H1 (cell line): Measurements from ENCODE around the gene RAPGEF5. TPM values are rescaled to one million over a fixed set of nuclear protein-coding genes. Genes with fewer than 3 reads are reported as not detected.

Source experiments
- CTCF ChIA-PET: fragments of 300-600 bp; sonication (Branson Sonifier 250); formaldehyde crosslinking; loops from one replicate; lab custom pipeline; 2021; ENCODE audit not compliant: partially characterized antibody; lab: Charles Lee
- POLR2A ChIA-PET: fragments of 300-600 bp; sonication (Branson Sonifier 250); formaldehyde crosslinking; loops from one replicate; lab custom pipeline; 2021; ENCODE audit warnings: inconsistent platforms; ENCODE audit not compliant: partially characterized antibody; lab: Charles Lee
- DNase-seq, 2 experiments: peaks; one replicate each; pipeline versions ENCODE4 v3.0.0 to v3.0.0-alpha.2; 2010 to 2022; ENCODE audit warnings: low spot score in 2 of 2, low read depth in 1 of 2, mixed read lengths in 1 of 2
- FAIRE-seq: peaks from 2 replicates; lab custom pipeline; 2011; peaks lifted over from hg19 to GRCh38; lab: Jason Lieb, UNC
- H2AFZ ChIP-seq: 2 replicates; pipeline ENCODE4 v1.8.1; 2012; ENCODE audit warnings: low read length, inconsistent platforms
- H2AK5ac ChIP-seq: 2 replicates; pipeline ENCODE4 v1.6.1; 2013; ENCODE audit warnings: low read depth, low read length
- H2BK120ac ChIP-seq: replicated peaks from 2 replicates; pipeline ENCODE3; 2013; ENCODE audit warnings: low read depth, low read length, inconsistent platforms
- H2BK12ac ChIP-seq: 2 replicates; pipeline ENCODE4 v1.6.1; 2013; ENCODE audit warnings: low read depth, low read length
- H2BK15ac ChIP-seq: 2 replicates; pipeline ENCODE4 v1.6.1; 2013; ENCODE audit warnings: low read length
- H2BK20ac ChIP-seq: 2 replicates; pipeline ENCODE4 v1.6.1; 2013; ENCODE audit warnings: low read length
- H2BK5ac ChIP-seq: 2 replicates; pipeline ENCODE4 v1.6.1; 2013; ENCODE audit warnings: low read depth, low read length
- H3K14ac ChIP-seq: 2 replicates; pipeline ENCODE4 v1.6.1; 2013; ENCODE audit warnings: inconsistent platforms; ENCODE audit not compliant: insufficient read length
- H3K18ac ChIP-seq: 2 replicates; pipeline ENCODE4 v1.6.1; 2013; ENCODE audit warnings: low read length; ENCODE audit errors: extremely low read depth
- H3K23ac ChIP-seq: 2 replicates; pipeline ENCODE4 v1.6.1; 2013; ENCODE audit warnings: inconsistent platforms; ENCODE audit not compliant: insufficient read length
- H3K23me2 ChIP-seq: 2 replicates; pipeline ENCODE4 v1.6.1; 2013; ENCODE audit warnings: low read depth, low read length
- H3K27ac ChIP-seq: 2 replicates; pipeline ENCODE4 v1.6.1; 2011; ENCODE audit warnings: low read depth, low read length, inconsistent platforms
- H3K27me3 ChIP-seq, 4 experiments: replicated peaks in 1 of 4; 1 replicate in 1 of 4; 2 replicates in 3 of 4; pipeline versions ENCODE4 v1.6.1 to v1.8.1; 2011 to 2013; ENCODE audit warnings: low read length in 3 of 4, mild to moderate bottlenecking in 3 of 4, inconsistent platforms in 2 of 4, mixed read lengths in 2 of 4, moderate library complexity in 1 of 4; ENCODE audit not compliant: control insufficient read depth in 3 of 4, insufficient read depth in 3 of 4; ENCODE audit errors: extremely low read depth in 1 of 4
- H3K36me3 ChIP-seq, 4 experiments: 2 replicates each; pipeline versions ENCODE4 v1.6.1 to v1.8.1; 2011 to 2013; ENCODE audit warnings: mild to moderate bottlenecking in 4 of 4, low read length in 3 of 4, moderate library complexity in 2 of 4, control low read depth in 1 of 4, inconsistent platforms in 1 of 4; ENCODE audit not compliant: insufficient read depth in 4 of 4, control insufficient read depth in 2 of 4
- H3K4ac ChIP-seq: replicated peaks from 2 replicates; pipeline ENCODE3; 2013; ENCODE audit warnings: low read length, low read depth, mixed read lengths, inconsistent platforms; ENCODE audit not compliant: insufficient read length
- H3K4me1 ChIP-seq, 4 experiments: replicated peaks in 1 of 4; 1 replicate in 1 of 4; 2 replicates in 3 of 4; pipeline versions ENCODE4 v1.6.1 to v1.8.1; 2011 to 2013; ENCODE audit warnings: low read length in 3 of 4, inconsistent platforms in 2 of 4, mixed read lengths in 1 of 4; ENCODE audit not compliant: insufficient read depth in 4 of 4, control insufficient read depth in 3 of 4
- H3K4me2 ChIP-seq, 2 experiments: 2 replicates each; pipeline versions ENCODE4 v1.6.1 to v1.8.1; 2011 to 2013; ENCODE audit warnings: low read depth in 2 of 2, low read length in 2 of 2, control low read depth in 1 of 2, inconsistent platforms in 1 of 2, mild to moderate bottlenecking in 1 of 2; ENCODE audit not compliant: insufficient read depth in 1 of 2
- H3K4me3 ChIP-seq, 4 experiments: fragments of 200-600, 300-600 bp in 1 of 4; sonication (generic), shearing (Covaris generic), sonication (Bioruptor Twin) in 1 of 4; 2 replicates each; pipeline versions ENCODE4 v1.5.1 to v1.8.1; 2011 to 2016; ENCODE audit warnings: low read length in 4 of 4, low read depth in 3 of 4, control low read depth in 2 of 4, inconsistent platforms in 2 of 4, mild to moderate bottlenecking in 2 of 4, mixed read lengths in 1 of 4, moderate library complexity in 1 of 4; ENCODE audit not compliant: insufficient read depth in 2 of 4; ENCODE audit errors: extremely low read depth in 1 of 4
- H3K56ac ChIP-seq: replicated peaks from 2 replicates; pipeline ENCODE3; 2013; ENCODE audit warnings: low read depth, mild to moderate bottlenecking, mixed read lengths, low read length, inconsistent platforms; ENCODE audit not compliant: insufficient read length
- H3K79me1 ChIP-seq: 2 replicates; pipeline ENCODE4 v1.6.1; 2013; ENCODE audit warnings: low read depth, low read length, control low read depth
- H3K79me2 ChIP-seq, 2 experiments: 2 replicates each; pipeline versions ENCODE4 v1.6.1 to v1.8.1; 2012 to 2013; ENCODE audit warnings: low read length in 2 of 2, mild to moderate bottlenecking in 2 of 2, inconsistent platforms in 1 of 2; ENCODE audit not compliant: insufficient read depth in 2 of 2, control insufficient read depth in 1 of 2
- H3K9ac ChIP-seq, 4 experiments: replicated peaks in 1 of 4; 1 replicate in 1 of 4; 2 replicates in 3 of 4; pipeline versions ENCODE4 v1.6.1 to v1.8.1; 2011 to 2013; ENCODE audit warnings: low read depth in 3 of 4, low read length in 3 of 4, control low read depth in 2 of 4, mild to moderate bottlenecking in 2 of 4, moderate library complexity in 2 of 4, inconsistent platforms in 1 of 4; ENCODE audit errors: extremely low read depth in 1 of 4
- H3K9me3 ChIP-seq, 2 experiments: 2 replicates each; pipeline versions ENCODE4 v1.6.1 to v1.8.1; 2012 to 2013; ENCODE audit warnings: mild to moderate bottlenecking in 2 of 2, moderate library complexity in 2 of 2, control low read depth in 1 of 2, inconsistent platforms in 1 of 2, low read depth in 1 of 2, low read length in 1 of 2, mixed read lengths in 1 of 2; ENCODE audit not compliant: insufficient read depth in 2 of 2
- H4K20me1 ChIP-seq, 2 experiments: replicated peaks in 1 of 2; 2 replicates each; pipeline versions ENCODE3 to v1.8.1; 2011 to 2013; ENCODE audit warnings: inconsistent platforms in 2 of 2, low read length in 2 of 2, mild to moderate bottlenecking in 1 of 2; ENCODE audit not compliant: insufficient read depth in 2 of 2, control insufficient read depth in 1 of 2
- H4K5ac ChIP-seq: 2 replicates; pipeline ENCODE4 v1.6.1; 2013; ENCODE audit warnings: low read length, low read depth, mixed read lengths, inconsistent platforms; ENCODE audit not compliant: insufficient read length
- H4K8ac ChIP-seq: 2 replicates; pipeline ENCODE4 v1.8.0; 2013; ENCODE audit warnings: mild to moderate bottlenecking, moderate library complexity, low read length, inconsistent platforms; ENCODE audit not compliant: insufficient read depth; ENCODE audit errors: extremely low read depth
- H4K91ac ChIP-seq: replicated peaks from 2 replicates; pipeline ENCODE3; 2013; ENCODE audit warnings: low read length, mixed read lengths, inconsistent platforms; ENCODE audit not compliant: insufficient read length
- BRCA1 ChIP-seq: IDR thresholded peaks from 2 replicates; pipeline ENCODE4 v1.6.1; 2012; ENCODE audit warnings: low read depth, low read length, improper control_type of control experiment
- CBX5 ChIP-seq: fragments of 300-800, 300-1000 bp; sonication (generic); IDR thresholded peaks from 2 replicates; pipeline ENCODE4 v1.7.1; 2016; ENCODE audit warnings: antibody characterized with exemption, low read length, low read depth
- CHD2 ChIP-seq: IDR thresholded peaks from 2 replicates; pipeline ENCODE4 v1.6.1; 2012; ENCODE audit warnings: low read length, improper control_type of control experiment
- FOSL1 ChIP-seq: IDR thresholded peaks from 2 replicates; pipeline ENCODE4 v1.6.1; 2011; ENCODE audit warnings: mild to moderate bottlenecking, low read depth, low read length, moderate library complexity; ENCODE audit not compliant: insufficient read depth
- GABPA ChIP-seq: IDR thresholded peaks from 2 replicates; pipeline ENCODE4 v1.6.1; 2011; ENCODE audit warnings: mild to moderate bottlenecking, low read length, moderate library complexity, borderline replicate concordance; ENCODE audit not compliant: insufficient read depth
- HDAC2 ChIP-seq, 2 experiments: fragments of 300-600 bp in 1 of 2; sonication (generic) in 1 of 2; IDR thresholded peaks; 2 replicates each; pipeline ENCODE4 v1.6.1; 2011 to 2012; ENCODE audit warnings: low read depth in 2 of 2, low read length in 2 of 2, mild to moderate bottlenecking in 2 of 2, moderate library complexity in 2 of 2, borderline replicate concordance in 1 of 2, inconsistent platforms in 1 of 2
- KDM5A ChIP-seq: fragments of 200-600 bp; IDR thresholded peaks from 2 replicates; pipeline ENCODE4 v1.7.1; 2012; ENCODE audit warnings: mild to moderate bottlenecking, low read length, inconsistent platforms, mixed read lengths
- MAFK ChIP-seq: IDR thresholded peaks from 2 replicates; pipeline ENCODE4 v1.6.1; 2012; ENCODE audit warnings: low read depth, mild to moderate bottlenecking, improper control_type of control experiment, low read length
- MAX ChIP-seq: IDR thresholded peaks from 2 replicates; pipeline ENCODE4 v1.6.1; 2012; ENCODE audit warnings: inconsistent platforms
- NRF1 ChIP-seq: IDR thresholded peaks from 2 replicates; pipeline ENCODE4 v1.6.1; 2011; ENCODE audit warnings: mild to moderate bottlenecking, low read depth, low read length, improper control_type of control experiment
- PHF8 ChIP-seq: fragments of 200-600 bp; sonication (generic); conservative IDR thresholded peaks from 2 replicates; pipeline ENCODE4 v1.7.1; 2012; ENCODE audit warnings: low read depth, mild to moderate bottlenecking, inconsistent platforms, low read length, moderate library complexity
- POLR2A ChIP-seq, 2 experiments: IDR thresholded peaks; 1 replicate in 1 of 2; 2 replicates in 1 of 2; pipeline ENCODE4 v1.6.1; 2011; ENCODE audit warnings: low read depth in 2 of 2, low read length in 2 of 2, mild to moderate bottlenecking in 2 of 2; ENCODE audit errors: control extremely low read depth in 1 of 2
- SP2 ChIP-seq: IDR thresholded peaks from 2 replicates; pipeline ENCODE4 v1.6.1; 2012; ENCODE audit warnings: mild to moderate bottlenecking, low read length, inconsistent platforms
- TAF7 ChIP-seq: optimal IDR thresholded peaks from 2 replicates; pipeline ENCODE3; 2011; ENCODE audit warnings: low read depth, mild to moderate bottlenecking, inconsistent platforms, low read length, moderate library complexity, borderline replicate concordance
- WGBS, 2 experiments: shearing (Covaris generic) in 1 of 2; methylation state at CpG; one replicate each; pipeline versions ENCODE4 v1.1.6 to v1.1.7; 2013 to 2015; ENCODE audit warnings: low lambda C conversion rate in 2 of 2, mixed read lengths in 2 of 2, inconsistent platforms in 1 of 2, low coverage in 1 of 2, missing lambda C conversion rate in 1 of 2; ENCODE audit not compliant: insufficient replicate concordance in 2 of 2, insufficient coverage in 1 of 2, insufficient read length in 1 of 2; ENCODE audit errors: extremely low coverage in 1 of 2, missing lambda C conversion rate in 1 of 2; 5-methylcytosine and 5-hydroxymethylcytosine counted together
- polyA plus RNA-seq, 7 experiments: library from polyadenylated mRNA; depleted of rRNA in 3 of 7; stranded (reverse) in 5 of 7; unstranded in 2 of 7; fragments of >200 nt in 5 of 7; fragments of 200-250 nt in 2 of 7; gene quantifications; 1 replicate in 5 of 7; 2 replicates in 1 of 7; 4 replicates in 1 of 7; pipeline versions ENCODE4 v1.2.1 to v1.2.3, GENCODE V29; 2011 to 2013; ENCODE audit warnings: missing spikeins in 2 of 7, mixed read lengths in 2 of 7
- total RNA-seq: library from RNA; stranded (reverse); fragmentation: NEBNext Ultra II Directional; extraction: Animal tissue kit (Norgen Biotek cat#: 25700); gene quantifications from 2 replicates; pipeline ENCODE4 v1.2.1, GENCODE V29; 2021

The RAPGEF5 gene
- total and polyA plus RNA-seq, 2 of the 8 experiments (the other 6 are each of a cell fraction or from before 2014, with no cell fraction given): 4.4 to 22.9 TPM

- H3K27me3 ChIP-seq: no peaks in the 10 kb centered on the region
- H3K36me3 ChIP-seq: 0 out of 8 replicates have a peak, but pooled peaks cover 0 to 3% (median 0%) of the 10 kb centered on the region in 4 experiments
- H3K18ac ChIP-seq: no peak overlapping the region
- no peak overlapping the region for H3K14ac ChIP-seq
- H2BK5ac ChIP-seq: no peak overlapping the region
- POLR2A ChIA-PET: no interaction called here
- H2BK15ac ChIP-seq: no peak overlapping the region
- 0 out of 4 replicates have a peak overlapping the region, but pooled peaks of 1 of the 2 experiments have one; percentile 4 for H3K4me2 ChIP-seq
- CTCF ChIA-PET: interaction anchor here (0.6 kb wide), 1 partner anchor 191 kb away, joined by 4 read pairs; no protein-coding TSS in a partner anchor
- no peak overlapping the region for H3K4ac ChIP-seq
- no peak overlapping the region for H4K91ac ChIP-seq
- no peaks in the 10 kb centered on the region for H4K20me1 ChIP-seq
- H4K5ac ChIP-seq: no peak overlapping the region
- no peak overlapping the region for H3K27ac ChIP-seq
- no peak overlapping the region for H2BK120ac ChIP-seq
- H3K9ac ChIP-seq: no peak overlapping the region
- H3K23me2 ChIP-seq: no peaks in the 10 kb centered on the region
- no peak overlapping the region for H4K8ac ChIP-seq
- H3K4me1 ChIP-seq: peaks cover 1 to 14% (median 10%) of the 10 kb centered on the region in 4 experiments; a peak in 5 of 7 replicates
- 0 out of 4 replicates have a peak, but pooled peaks cover 0 to under 1% of the 10 kb centered on the region in 2 experiments for H3K9me3 ChIP-seq
- no peak overlapping the region for H2BK12ac ChIP-seq
- FAIRE-seq: no peak
- H3K79me2 ChIP-seq: no peaks in the 10 kb centered on the region
- DNase-seq: no peak
- no peak overlapping the region for H2AK5ac ChIP-seq
- H3K56ac ChIP-seq: no peak overlapping the region
- H3K4me3 ChIP-seq: peak overlapping the region in 1 of 4 experiments; percentile 10; a peak in 1 of 8 replicates
- 85% methylated on average over 1 of the region's 1 CpG; no CpG with 5 or more reads in 1 of the 2 experiments for WGBS, 2 experiments
- H3K23ac ChIP-seq: no peak overlapping the region
- H2AFZ ChIP-seq: no peak overlapping the region
- no peaks in the 10 kb centered on the region; the same call in 1 of the 2 replicates for H3K79me1 ChIP-seq
- no peak overlapping the region for H2BK20ac ChIP-seq
- TF ChIP-seq KDM5A: no peak
- TF ChIP-seq CHD2: no peak
- no peak for TF ChIP-seq TAF7
- no peak for TF ChIP-seq HDAC2 (IDR thresholded peaks at IDR 0.05; ENCODE audit: borderline replicate concordance in 1 of 2, low read depth in 2 of 2, low read length in 2 of 2)
- TF ChIP-seq SP2: no peak
- no peak for TF ChIP-seq PHF8
- TF ChIP-seq BRCA1: no peak
- TF ChIP-seq MAX: no peak
- TF ChIP-seq POLR2A (IDR thresholded peaks at IDR 0.05; ENCODE audit: control extremely low read depth in 1 of 2, low read depth in 2 of 2, low read length in 2 of 2): no peak
- TF ChIP-seq FOSL1: no peak
- TF ChIP-seq CBX5: no peak
- no peak for TF ChIP-seq MAFK
- no peak for TF ChIP-seq NRF1
- TF ChIP-seq GABPA: no peak
These were observed 171.4 kb downstream of the RAPGEF5 start for GRCh38 chr7:22185559-22185958.
